K562 (cell line): Measurements from ENCODE around the gene PODN. TPM values are rescaled to one million over a fixed set of nuclear protein-coding genes. Genes with fewer than 3 reads are reported as not detected.
A peak's percentile ranks its signal among the peaks of the same experiment; 100 is the strongest.

Experiments
- ATAC-seq: fragments of 200-7000 bp; cut with Tn5 transposase; 3 replicates; pipeline ENCODE4 v1.9.1; 2020; ENCODE audit warnings: moderate library complexity
- BruUV-seq: library from RNA; stranded (reverse); fragments of 400-500 nt; replicated peaks from 2 replicates; lab custom pipeline; 2021; lab: Mats Ljungman, UMichigan
- CTCF ChIA-PET: fragments of 300-600 bp; formaldehyde crosslinking; extraction: SDS; loops from one replicate; lab custom pipeline; 2021; ENCODE audit warnings: low intra/inter-chr PET ratio; lab: Yijun Ruan, JAX
- POLR2A ChIA-PET: fragments of 300-600, 350-650 bp; sonication (Branson Sonifier 250); formaldehyde crosslinking; extraction: SDS; loops from one replicate; lab custom pipeline; 2021; ENCODE audit warnings: antibody characterized with exemption, inconsistent platforms; lab: Yijun Ruan, JAX
- DNase-seq, 4 experiments: peaks; one replicate each; pipeline versions ENCODE4 v3.0.0 to v3.0.0-alpha.2; 2011 to 2018; ENCODE audit warnings: low spot score in 3 of 4, mixed read lengths in 3 of 4; ENCODE audit errors: extremely low read depth in 1 of 4
- FAIRE-seq: peaks from 2 replicates; lab custom pipeline; 2011; peaks lifted over from hg19 to GRCh38; lab: Jason Lieb, UNC
- H2AFZ ChIP-seq: 2 replicates; pipeline ENCODE4 v1.6.0; 2011; ENCODE audit warnings: low read depth, low read length, control low read depth, inconsistent platforms
- H3K27ac ChIP-seq: fragments of 200-600 bp; 3 replicates; pipeline ENCODE4 v1.8.0; 2011; ENCODE audit warnings: low read depth, mild to moderate bottlenecking, control low read depth, inconsistent platforms, low read length, moderate library complexity, mixed read lengths; ENCODE audit errors: extremely low read depth
- H3K27me3 ChIP-seq, 2 experiments: fragments of 300-600 bp in 1 of 2; 2 replicates in 1 of 2; 3 replicates in 1 of 2; pipeline versions ENCODE4 v1.6.0 to v1.8.0; 2011; ENCODE audit warnings: inconsistent platforms in 2 of 2, low read length in 2 of 2, mild to moderate bottlenecking in 1 of 2, mixed read lengths in 1 of 2, moderate library complexity in 1 of 2; ENCODE audit not compliant: control insufficient read depth in 2 of 2, insufficient read depth in 2 of 2
- H3K36me3 ChIP-seq: fragments of 300-600 bp; 3 replicates; pipeline ENCODE4 v1.8.0; 2011; ENCODE audit warnings: mild to moderate bottlenecking, low read length, inconsistent platforms; ENCODE audit not compliant: control insufficient read depth, insufficient read depth
- H3K4me1 ChIP-seq, 2 experiments: fragments of 200-600 bp in 1 of 2; replicated peaks in 1 of 2; 2 replicates in 1 of 2; 3 replicates in 1 of 2; pipeline versions ENCODE4 v1.5.1 to v1.8.0; 2011; ENCODE audit warnings: inconsistent platforms in 2 of 2, low read length in 2 of 2, mild to moderate bottlenecking in 1 of 2, mixed read lengths in 1 of 2, moderate library complexity in 1 of 2; ENCODE audit not compliant: control insufficient read depth in 2 of 2, insufficient read depth in 2 of 2
- H3K4me2 ChIP-seq: 2 replicates; pipeline ENCODE4 v1.6.1; 2011; ENCODE audit warnings: low read length, control low read depth, inconsistent platforms, mixed read lengths; ENCODE audit not compliant: insufficient read depth
- H3K4me3 ChIP-seq: fragments of 200-600 bp; sonication (generic), shearing (Covaris generic); 2 replicates; pipeline ENCODE4 v1.5.1; 2016; ENCODE audit warnings: control low read depth, inconsistent platforms
- H3K79me2 ChIP-seq: fragments of 200-600 bp; 3 replicates; pipeline ENCODE4 v1.8.0; 2011; ENCODE audit warnings: low read length, inconsistent platforms; ENCODE audit not compliant: control insufficient read depth, insufficient read depth
- H3K9ac ChIP-seq, 2 experiments: 2 replicates each; pipeline versions ENCODE4 v1.6.0 to v1.6.1; 2011; ENCODE audit warnings: low read depth in 2 of 2, low read length in 2 of 2, control low read depth in 1 of 2, inconsistent platforms in 1 of 2, mild to moderate bottlenecking in 1 of 2, mixed read lengths in 1 of 2; ENCODE audit not compliant: insufficient read depth in 1 of 2
- H3K9me1 ChIP-seq: one replicate; pipeline ENCODE4 v1.6.0; 2011; ENCODE audit warnings: inconsistent platforms, mild to moderate bottlenecking, low read length, moderate library complexity; ENCODE audit not compliant: control insufficient read depth, insufficient read depth
- H3K9me3 ChIP-seq: replicated peaks from 2 replicates; pipeline ENCODE4 v1.5.1; 2011; ENCODE audit warnings: low read depth, low read length, inconsistent platforms; ENCODE audit not compliant: control insufficient read depth, insufficient read depth
- H4K20me1 ChIP-seq: replicated peaks from 2 replicates; pipeline ENCODE4 v1.6.1; 2011; ENCODE audit warnings: low read length, inconsistent platforms, mixed read lengths; ENCODE audit not compliant: control insufficient read depth, insufficient read depth
- GTF2F1 ChIP-seq: IDR thresholded peaks from 2 replicates; pipeline ENCODE4 v1.6.1; 2011; ENCODE audit warnings: low read depth, low read length, improper control_type of control experiment
- GTF3C2 ChIP-seq: IDR thresholded peaks from 3 replicates; pipeline ENCODE4 v1.6.1; 2011; ENCODE audit warnings: borderline replicate concordance, mild to moderate bottlenecking, moderate library complexity; ENCODE audit not compliant: insufficient read length; ENCODE audit errors: extremely low read depth
- JUN ChIP-seq, 2 experiments: sonication (generic) in 1 of 2; formaldehyde crosslinking in 1 of 2; IDR thresholded peaks; 2 replicates each; pipeline versions ENCODE4 v1.6.1 to v1.8.0; 2012 to 2022; ENCODE audit warnings: borderline replicate concordance in 2 of 2, mild to moderate bottlenecking in 2 of 2, improper control_type of control experiment in 1 of 2, low read depth in 1 of 2, low read length in 1 of 2, missing genetic modification reagents in 1 of 2
- KLF1 ChIP-seq: fragments of 450-650 bp; IDR thresholded peaks from 2 replicates; pipeline ENCODE4 v1.6.1; 2016; ENCODE audit warnings: missing genetic modification characterization, missing compliant biosample characterization
- MAFK ChIP-seq: IDR thresholded peaks from 2 replicates; pipeline ENCODE4 v1.6.1; 2011; ENCODE audit warnings: low read length, improper control_type of control experiment
- MTA2 ChIP-seq: fragments of 450-650 bp; IDR thresholded peaks from 2 replicates; pipeline ENCODE4 v1.6.1; 2016; ENCODE audit warnings: low read depth
- POLR2G ChIP-seq: fragments of 200-400 bp; formaldehyde crosslinking; IDR thresholded peaks from 2 replicates; pipeline ENCODE4 v1.6.1; 2017; ENCODE audit warnings: low read depth, mild to moderate bottlenecking, antibody characterized with exemption, low read length, moderate library complexity
- RBM34 ChIP-seq: fragments of 200-400 bp; formaldehyde crosslinking; IDR thresholded peaks from 2 replicates; pipeline ENCODE4 v1.6.1; 2018; ENCODE audit warnings: low read length, borderline replicate concordance; ENCODE audit not compliant: insufficient read depth
- SMC3 ChIP-seq: conservative IDR thresholded peaks from 2 replicates; pipeline ENCODE4 v1.6.1; 2011; ENCODE audit warnings: low read depth, low read length, improper control_type of control experiment; ENCODE audit not compliant: insufficient read depth
- SNRNP70 ChIP-seq: fragments of 200-400 bp; formaldehyde crosslinking; optimal IDR thresholded peaks from 2 replicates; pipeline ENCODE3; 2017; ENCODE audit warnings: low read depth, low read length
- THRA ChIP-seq: fragments of 450-650 bp; IDR thresholded peaks from 2 replicates; pipeline ENCODE4 v1.6.1; 2017; ENCODE audit warnings: mild to moderate bottlenecking, moderate library complexity
- WGBS: fragments of 100-300 bp; shearing (Covaris generic); methylation state at CpG from one replicate; pipeline ENCODE4 v1.1.6; 2016; ENCODE audit warnings: low coverage, mixed read lengths; ENCODE audit not compliant: insufficient coverage; ENCODE audit errors: missing lambda C conversion rate; 5-methylcytosine and 5-hydroxymethylcytosine counted together
- in situ Hi-C: fragments of 300-500 bp; cut with MboI; formaldehyde crosslinking; loops from 4 replicates; pipeline ENCODE4 v1.15.0; 2018; ENCODE audit warnings: inconsistent platforms, mixed read lengths
- intact Hi-C: fragments of 100-400 bp; cut with micrococcal nuclease; formaldehyde crosslinking; loops from 2 replicates; pipeline ENCODE4 v1.14.2; 2022
- polyA plus RNA-seq, 8 experiments: library from polyadenylated mRNA; depleted of rRNA in 4 of 8; stranded (reverse) in 5 of 8; unstranded in 3 of 8; fragments of >200 nt; fragmentation: Nextera tagmentation in 2 of 8; fragmentation: Illumina TruSeq in 1 of 8; extraction: Ambion mirVana in 2 of 8; extraction: Trizol in 1 of 8; gene quantifications; 2 replicates each; pipeline versions ENCODE4 v1.2.1 to v1.2.3, GENCODE V29; 2011 to 2014; ENCODE audit warnings: inconsistent platforms in 1 of 8, missing spikeins in 1 of 8
- total RNA-seq, 7 experiments: library from RNA; depleted of rRNA in 6 of 7; stranded (reverse); fragments of >200 nt in 6 of 7; fragmentation: Illumina TruSeq in 2 of 7; extraction: Trizol in 2 of 7; gene quantifications; 2 replicates each; pipeline versions ENCODE4 v1.2.1 to v1.2.3, GENCODE V29; 2011 to 2021; ENCODE audit warnings: low replicate concordance in 1 of 7

PODN gene
- total and polyA plus RNA-seq, 9 of the 15 experiments (the other 6 are each of a cell fraction or from before 2014, with no cell fraction given) = not detected

- Histone ChIP-seq H2AFZ (no peak overlapping the region), H3K27ac (no peak overlapping the region), H4K20me1 (peaks cover 3% of the 10 kb centered on the region; the same call in 1 of the 2 replicates), H3K4me1 (peaks cover 8 to 50% of the 10 kb centered on the region in 2 experiments; a peak in 3 of 5 replicates), H3K79me2 (no peaks in the 10 kb centered on the region), H3K27me3 (peaks cover 4 to 36% of the 10 kb centered on the region in 2 experiments; a peak in 4 of 5 replicates), H3K36me3 (no peaks in the 10 kb centered on the region), H3K4me3 (no peak overlapping the region), H3K9ac (0 out of 4 replicates have a peak overlapping the region, but pooled peaks of 1 of the 2 experiments have one; percentile 23), H3K9me1 (no peaks in the 10 kb centered on the region), H3K9me3 (no peaks in the 10 kb centered on the region), H3K4me2 (no peak overlapping the region)
- in situ Hi-C loops (no loop called here), intact Hi-C loops (no loop called here)
- ChIA-PET CTCF (no interaction called here), POLR2A (interaction anchor here (0.6 to 1.2 kb wide), 3 partner anchors 13 to 182 kb away, joined by 3 to 4 read pairs (median 3); no protein-coding TSS in a partner anchor)
- BruUV-seq = no TSS peak
- FAIRE-seq (no peak), DNase-seq (no peak), ATAC-seq (no peak)
- 26% methylated on average over 4 of the region's 4 CpGs for WGBS
- TF ChIP-seq THRA = no peak
- no peak for TF ChIP-seq GTF3C2
- TF ChIP-seq MAFK = no peak
- TF ChIP-seq SNRNP70 = no peak
- TF ChIP-seq GTF2F1 = no peak
- no peak for TF ChIP-seq JUN (IDR thresholded peaks at IDR 0.05; ENCODE audit: borderline replicate concordance, low read depth, low read length)
- TF ChIP-seq JUN (CRISPR knock-in tag; IDR thresholded peaks at IDR 0.05; ENCODE audit: borderline replicate concordance) = no peak
- TF ChIP-seq KLF1 (tag) = no peak
- no peak for TF ChIP-seq SMC3
- no peak for TF ChIP-seq POLR2G
- no peak for TF ChIP-seq MTA2
- TF ChIP-seq RBM34 = no peak
Measured at GRCh38 chr1:53086491-53087070, 24.6 kb downstream of the PODN start.
